ENCODE results near the gene ANP32A.

ANP32A gene

DNA sequence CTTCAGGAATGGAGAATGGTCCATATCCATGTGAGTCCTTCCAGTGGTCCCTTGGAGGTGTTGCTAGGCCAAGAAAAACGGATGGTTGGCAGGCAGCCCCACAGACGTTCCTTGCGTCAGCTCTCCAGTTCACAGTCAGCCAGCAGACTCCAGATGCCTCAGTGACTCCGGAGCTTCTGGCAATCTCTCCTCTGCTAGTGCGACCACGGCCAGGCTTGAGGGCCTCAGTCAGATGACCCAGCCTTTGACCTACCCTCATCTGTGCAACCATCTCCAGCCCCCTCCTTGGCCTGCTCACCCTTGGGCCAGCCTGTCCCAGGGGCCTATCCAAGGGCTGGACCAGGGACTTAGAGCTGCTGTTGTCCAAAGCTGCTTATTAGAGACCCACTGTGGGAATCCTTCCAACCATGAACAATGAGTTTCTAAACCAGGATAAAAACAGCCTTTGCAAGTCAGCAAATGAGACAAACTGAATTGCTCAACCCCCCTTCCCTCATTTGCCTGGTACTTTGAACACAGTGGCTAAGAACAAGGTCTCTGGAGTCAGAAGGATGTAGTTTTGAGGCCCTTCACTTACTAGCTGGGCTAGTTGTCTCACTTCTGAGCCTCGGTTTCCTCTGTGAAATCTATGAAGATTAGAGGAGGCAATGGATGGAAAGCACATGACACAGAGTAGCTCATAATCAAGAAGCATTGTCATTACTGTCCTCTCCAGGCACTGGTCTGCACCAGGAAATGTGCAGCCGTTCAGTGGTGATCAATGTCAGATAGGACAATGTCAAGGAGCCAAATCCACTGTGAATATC is 44.8 kb downstream of the ANP32A start:
- Histone ChIP-seq H3K36me3 (ENCODE audit: insufficient read depth, low read length) (peaks cover 32% of the 10 kb centered on the region), H3K4me1 (ENCODE audit: insufficient read depth, low read length) (no peaks in the 10 kb centered on the region), H3K4me3 (ENCODE audit: low read depth in 1 of 2, low read length in 2 of 2) (no peak overlapping the region), H3K9me3 (ENCODE audit: insufficient read depth, low read length, severe bottlenecking) (peaks cover 3% of the 10 kb centered on the region), H2AFZ (ENCODE audit: low read depth, low read length) (no peak overlapping the region), H4K20me1 (ENCODE audit: insufficient read depth, low read length) (peaks cover 33% of the 10 kb centered on the region), H3K9ac (ENCODE audit: low read depth, low read length) (no peak overlapping the region), H3K27me3 (ENCODE audit: insufficient read depth, low read length, poor library complexity) (no peaks in the 10 kb centered on the region), H3K79me2 (ENCODE audit: insufficient read depth, low read length) (no peaks in the 10 kb centered on the region), H3K27ac (ENCODE audit: low read length) (no peak overlapping the region), H3K4me2 (ENCODE audit: insufficient read depth, low read length) (no peak overlapping the region)
- no peak for DNase-seq
- TF ChIP-seq EZH2 (IDR thresholded peaks at IDR 0.05; ENCODE audit: borderline replicate concordance, low read depth, low read length, severe bottlenecking): no peak
- TF ChIP-seq CTCF (IDR thresholded peaks at IDR 0.05; ENCODE audit: borderline replicate concordance, extremely low read depth, low read length, poor library complexity, severe bottlenecking): no peak
- no peak; the same call in 2 of the 3 replicates for ATAC-seq (ENCODE audit: insufficient read depth, low read depth)

DNA sequence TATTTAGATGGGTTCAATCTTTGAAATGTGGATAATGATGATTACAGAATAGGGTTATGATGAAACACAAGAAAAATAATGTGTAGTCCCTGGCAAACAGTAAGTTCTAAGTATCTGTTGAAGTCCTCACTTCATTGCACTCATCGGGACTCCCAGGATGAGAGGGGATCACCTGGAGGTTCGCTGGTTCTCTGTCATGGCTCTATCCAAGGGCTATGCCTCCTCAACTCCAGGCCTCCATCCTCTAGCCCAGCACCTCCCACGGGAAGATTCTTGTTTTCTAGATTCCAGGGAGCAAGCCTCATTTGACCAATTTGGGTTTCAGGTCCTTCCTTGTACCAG is 45.5 kb downstream of the ANP32A start:
- H4K20me1 ChIP-seq (ENCODE audit: insufficient read depth, low read length): peaks cover 26% of the 10 kb centered on the region
- ATAC-seq (ENCODE audit: insufficient read depth, low read depth) (no peak), DNase-seq (no peak)
- H3K79me2 ChIP-seq (ENCODE audit: insufficient read depth, low read length): no peaks in the 10 kb centered on the region
- TF ChIP-seq CTCF (IDR thresholded peaks at IDR 0.05; ENCODE audit: borderline replicate concordance, extremely low read depth, low read length, poor library complexity, severe bottlenecking) (no peak), EZH2 (IDR thresholded peaks at IDR 0.05; ENCODE audit: borderline replicate concordance, low read depth, low read length, severe bottlenecking) (no peak)
- H3K36me3 ChIP-seq (ENCODE audit: insufficient read depth, low read length): peaks cover 25% of the 10 kb centered on the region
- H3K9me3 ChIP-seq (ENCODE audit: insufficient read depth, low read length, severe bottlenecking): peaks cover 3% of the 10 kb centered on the region
- H3K9ac ChIP-seq (ENCODE audit: low read depth, low read length): no peak overlapping the region
- H3K4me2 ChIP-seq (ENCODE audit: insufficient read depth, low read length): no peak overlapping the region
- no peaks in the 10 kb centered on the region for H3K4me1 ChIP-seq (ENCODE audit: insufficient read depth, low read length)
- H3K27ac ChIP-seq (ENCODE audit: low read length): no peak overlapping the region
- H3K4me3 ChIP-seq (ENCODE audit: low read depth in 1 of 2, low read length in 2 of 2): no peak overlapping the region
- no peak overlapping the region for H2AFZ ChIP-seq (ENCODE audit: low read depth, low read length)
- peaks cover under 1% of the 10 kb centered on the region for H3K27me3 ChIP-seq (ENCODE audit: insufficient read depth, low read length, poor library complexity)

- DNase-seq (no peak), ATAC-seq (ENCODE audit: insufficient read depth, low read depth) (no peak)
- H3K4me2 ChIP-seq (ENCODE audit: insufficient read depth, low read length): no peak overlapping the region
- H3K9ac ChIP-seq (ENCODE audit: low read depth, low read length): no peak overlapping the region
- no peak overlapping the region for H3K4me3 ChIP-seq (ENCODE audit: low read depth in 1 of 2, low read length in 2 of 2)
- H3K79me2 ChIP-seq (ENCODE audit: insufficient read depth, low read length): no peaks in the 10 kb centered on the region
- no peak overlapping the region for H2AFZ ChIP-seq (ENCODE audit: low read depth, low read length)
- H3K9me3 ChIP-seq (ENCODE audit: insufficient read depth, low read length, severe bottlenecking): peaks cover 3% of the 10 kb centered on the region
- H4K20me1 ChIP-seq (ENCODE audit: insufficient read depth, low read length): peaks cover 23% of the 10 kb centered on the region
- peaks cover 22% of the 10 kb centered on the region for H3K36me3 ChIP-seq (ENCODE audit: insufficient read depth, low read length)
- TF ChIP-seq EZH2 (IDR thresholded peaks at IDR 0.05; ENCODE audit: borderline replicate concordance, low read depth, low read length, severe bottlenecking) (no peak), CTCF (IDR thresholded peaks at IDR 0.05; ENCODE audit: borderline replicate concordance, extremely low read depth, low read length, poor library complexity, severe bottlenecking) (no peak)
- no peak overlapping the region for H3K27ac ChIP-seq (ENCODE audit: low read length)
- no peaks in the 10 kb centered on the region for H3K4me1 ChIP-seq (ENCODE audit: insufficient read depth, low read length)
- H3K27me3 ChIP-seq (ENCODE audit: insufficient read depth, low read length, poor library complexity): peaks cover 3% of the 10 kb centered on the region
These were observed 46.0 kb downstream of the ANP32A start for GRCh38 chr15:68774521-68775235.

Measured in DND-41 (cell line).